ENCODE measurements around the gene MBOAT1. TPM values are rescaled to one million over a fixed set of nuclear protein-coding genes. Genes with fewer than 3 reads are reported as not detected.

The MBOAT1 gene
- total and polyA plus RNA-seq, 2 experiments from 2014 or later, result 0.74 to 10.4 TPM

GRCh38 chr6:20205722-20206161, 6.5 kb downstream of the MBOAT1 start:
- DNase-seq (ENCODE audit: low spot score), result no peak
- 87% methylated on average over 6 of the region's 6 CpGs for WGBS (ENCODE audit: low lambda C conversion rate, missing lambda C conversion rate)
- H3K4me1 ChIP-seq (ENCODE audit: insufficient read depth), result peaks cover 27% of the 10 kb centered on the region
- H3K79me2 ChIP-seq, result peaks cover 42% of the 10 kb centered on the region
- H3K4me2 ChIP-seq, result no peak overlapping the region
- no peaks in the 10 kb centered on the region for H3K27me3 ChIP-seq
- H3K27ac ChIP-seq, result no peak overlapping the region
- no peak for TF ChIP-seq EZH2phosphoT487 (IDR thresholded peaks at IDR 0.05; ENCODE audit: low read depth, severe bottlenecking, unreplicated experiment)
- no peaks in the 10 kb centered on the region for H3K36me3 ChIP-seq (replicated peaks; ENCODE audit: insufficient read depth, low read depth)
- H3K9me3 ChIP-seq (ENCODE audit: low read depth), result no peaks in the 10 kb centered on the region
- H4K20me1 ChIP-seq (ENCODE audit: insufficient read depth, poor library complexity, severe bottlenecking), result no peaks in the 10 kb centered on the region
- no peak overlapping the region for H3K4me3 ChIP-seq
- H2AFZ ChIP-seq, result no peak overlapping the region
- H3K9me2 ChIP-seq (replicated peaks; ENCODE audit: insufficient read depth), result no peaks in the 10 kb centered on the region

- no peak for TF ChIP-seq CTCF (IDR thresholded peaks at IDR 0.05; ENCODE audit: poor library complexity)
- TF ChIP-seq EZH2 (IDR thresholded peaks at IDR 0.05; ENCODE audit: borderline replicate concordance), result no peak
- no peak for TF ChIP-seq EZH2phosphoT487 (IDR thresholded peaks at IDR 0.05; ENCODE audit: low read depth, severe bottlenecking, unreplicated experiment)
- H2AFZ ChIP-seq, result peak overlapping the region; percentile 37
- DNase-seq (ENCODE audit: low spot score), result no peak
- H3K4me1 ChIP-seq (ENCODE audit: insufficient read depth), result peaks cover 21% of the 10 kb centered on the region
- no peaks in the 10 kb centered on the region for H3K9me3 ChIP-seq (ENCODE audit: low read depth)
- no peaks in the 10 kb centered on the region for H3K27me3 ChIP-seq
- 87% methylated on average over 4 of the region's 4 CpGs for WGBS (ENCODE audit: low lambda C conversion rate, missing lambda C conversion rate)
- peak overlapping the region; percentile 85 for H3K27ac ChIP-seq
- H3K4me2 ChIP-seq, result no peak overlapping the region
- peaks cover 41% of the 10 kb centered on the region for H3K79me2 ChIP-seq
- no peaks in the 10 kb centered on the region for H3K36me3 ChIP-seq (replicated peaks; ENCODE audit: insufficient read depth, low read depth)
- no peaks in the 10 kb centered on the region for H3K9me2 ChIP-seq (replicated peaks; ENCODE audit: insufficient read depth)
- H3K4me3 ChIP-seq, result no peak overlapping the region
- H4K20me1 ChIP-seq (ENCODE audit: insufficient read depth, poor library complexity, severe bottlenecking), result no peaks in the 10 kb centered on the region
Measured at GRCh38 chr6:20204512-20204894, 7.8 kb downstream of the MBOAT1 start.

- WGBS (ENCODE audit: low lambda C conversion rate, missing lambda C conversion rate), result 47% methylated on average over 7 of the region's 7 CpGs
- Histone ChIP-seq H3K36me3 (replicated peaks; ENCODE audit: insufficient read depth, low read depth) (no peaks in the 10 kb centered on the region), H3K4me1 (ENCODE audit: insufficient read depth) (peaks cover 21% of the 10 kb centered on the region), H3K27ac (peak overlapping the region; percentile 85), H3K27me3 (no peaks in the 10 kb centered on the region), H4K20me1 (ENCODE audit: insufficient read depth, poor library complexity, severe bottlenecking) (no peaks in the 10 kb centered on the region), H2AFZ (peak overlapping the region; percentile 37), H3K4me2 (no peak overlapping the region), H3K79me2 (peaks cover 34% of the 10 kb centered on the region), H3K9me3 (ENCODE audit: low read depth) (no peaks in the 10 kb centered on the region), H3K4me3 (no peak overlapping the region), H3K9me2 (replicated peaks; ENCODE audit: insufficient read depth) (no peaks in the 10 kb centered on the region)
- DNase-seq (ENCODE audit: low spot score), result peak; percentile 30
- TF ChIP-seq EZH2 (IDR thresholded peaks at IDR 0.05; ENCODE audit: borderline replicate concordance), result no peak
- TF ChIP-seq EZH2phosphoT487 (IDR thresholded peaks at IDR 0.05; ENCODE audit: low read depth, severe bottlenecking, unreplicated experiment), result no peak
Measured at GRCh38 chr6:20203561-20204511, 8.4 kb downstream of the MBOAT1 start.

GRCh38 chr6:20202699-20203302, 9.5 kb downstream of the MBOAT1 start:
- H3K4me3 ChIP-seq, result no peak overlapping the region
- peak overlapping the region; percentile 6 for H3K4me2 ChIP-seq
- H3K36me3 ChIP-seq (replicated peaks; ENCODE audit: insufficient read depth, low read depth), result no peaks in the 10 kb centered on the region
- peaks cover 21% of the 10 kb centered on the region for H3K4me1 ChIP-seq (ENCODE audit: insufficient read depth)
- DNase-seq (ENCODE audit: low spot score), result no peak
- H2AFZ ChIP-seq, result no peak overlapping the region
- no peaks in the 10 kb centered on the region for H4K20me1 ChIP-seq (ENCODE audit: insufficient read depth, poor library complexity, severe bottlenecking)
- H3K9me2 ChIP-seq (replicated peaks; ENCODE audit: insufficient read depth), result no peaks in the 10 kb centered on the region
- peak overlapping the region; percentile 85 for H3K27ac ChIP-seq
- peaks cover 26% of the 10 kb centered on the region for H3K79me2 ChIP-seq
- H3K9me3 ChIP-seq (ENCODE audit: low read depth), result no peaks in the 10 kb centered on the region
- no peak for TF ChIP-seq EZH2phosphoT487 (IDR thresholded peaks at IDR 0.05; ENCODE audit: low read depth, severe bottlenecking, unreplicated experiment)
- no peak for TF ChIP-seq EZH2 (IDR thresholded peaks at IDR 0.05; ENCODE audit: borderline replicate concordance)
- no peak for TF ChIP-seq CTCF (IDR thresholded peaks at IDR 0.05; ENCODE audit: poor library complexity)
- 77% methylated on average over 3 of the region's 3 CpGs for WGBS (ENCODE audit: low lambda C conversion rate, missing lambda C conversion rate)
- no peaks in the 10 kb centered on the region for H3K27me3 ChIP-seq

Data from hepatocyte (in vitro differentiated cells).